Measurements from ENCODE around the gene PSTPIP1. TPM values are rescaled to one million over a fixed set of nuclear protein-coding genes. Genes with fewer than 3 reads are reported as not detected.
A peak's percentile ranks its signal among the peaks of the same experiment; 100 is the strongest.

PSTPIP1 gene
- total RNA-seq, 3 donors from 2014 or later: 2.6 to 11.0 (median 3.9) TPM

DNA sequence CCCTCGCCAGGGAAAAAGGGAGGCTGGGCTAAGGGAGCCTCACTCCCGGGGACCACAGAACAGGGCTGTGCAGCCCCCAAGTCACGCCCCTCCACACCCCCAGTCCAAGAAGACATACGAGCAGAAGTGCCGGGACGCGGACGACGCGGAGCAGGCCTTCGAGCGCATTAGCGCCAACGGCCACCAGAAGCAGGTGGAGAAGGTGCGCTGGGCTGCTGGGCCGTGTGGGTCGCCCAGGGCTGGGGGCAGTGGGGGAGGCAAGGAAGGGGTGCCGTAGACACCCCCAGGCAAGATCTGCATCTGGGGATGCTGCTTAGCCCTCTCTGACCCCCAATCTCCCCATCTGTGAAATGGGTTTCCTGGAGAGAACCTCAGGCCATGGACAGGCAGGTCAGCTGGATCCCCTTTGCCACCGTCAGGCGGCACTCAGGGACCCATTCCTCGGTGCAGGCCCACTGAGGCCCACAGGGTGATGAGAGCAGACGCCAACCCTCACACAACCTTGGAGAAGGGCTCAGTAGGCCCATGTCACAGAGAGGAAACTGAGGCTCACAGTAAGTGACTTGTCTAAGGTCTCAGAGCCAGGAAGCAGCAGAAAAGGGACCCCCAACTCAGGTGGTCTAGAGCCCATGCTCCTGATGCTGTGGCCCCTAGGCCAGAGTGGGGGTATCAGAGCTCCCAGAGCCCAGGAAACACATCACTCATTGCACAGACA, 33.7 kb downstream of the PSTPIP1 start:
- no peak overlapping the region for H3K4me3 ChIP-seq
- no peaks in the 10 kb centered on the region for H3K4me1 ChIP-seq
- no peaks in the 10 kb centered on the region for H3K27me3 ChIP-seq
- intact Hi-C loops (cut with DNase I; ENCODE audit: low total_unique reads): no loop called here
- no peak overlapping the region for H3K27ac ChIP-seq
- TF ChIP-seq POLR2A (IDR thresholded peaks at IDR 0.05) (no peak), CTCF (IDR thresholded peaks at IDR 0.05) (no peak)
- H3K9me3 ChIP-seq: no peaks in the 10 kb centered on the region
- DNase-seq (ENCODE audit: low spot score in 2 of 2): peak in 1 of 2 donors; percentile 25
- no peaks in the 10 kb centered on the region for H3K36me3 ChIP-seq

DNA sequence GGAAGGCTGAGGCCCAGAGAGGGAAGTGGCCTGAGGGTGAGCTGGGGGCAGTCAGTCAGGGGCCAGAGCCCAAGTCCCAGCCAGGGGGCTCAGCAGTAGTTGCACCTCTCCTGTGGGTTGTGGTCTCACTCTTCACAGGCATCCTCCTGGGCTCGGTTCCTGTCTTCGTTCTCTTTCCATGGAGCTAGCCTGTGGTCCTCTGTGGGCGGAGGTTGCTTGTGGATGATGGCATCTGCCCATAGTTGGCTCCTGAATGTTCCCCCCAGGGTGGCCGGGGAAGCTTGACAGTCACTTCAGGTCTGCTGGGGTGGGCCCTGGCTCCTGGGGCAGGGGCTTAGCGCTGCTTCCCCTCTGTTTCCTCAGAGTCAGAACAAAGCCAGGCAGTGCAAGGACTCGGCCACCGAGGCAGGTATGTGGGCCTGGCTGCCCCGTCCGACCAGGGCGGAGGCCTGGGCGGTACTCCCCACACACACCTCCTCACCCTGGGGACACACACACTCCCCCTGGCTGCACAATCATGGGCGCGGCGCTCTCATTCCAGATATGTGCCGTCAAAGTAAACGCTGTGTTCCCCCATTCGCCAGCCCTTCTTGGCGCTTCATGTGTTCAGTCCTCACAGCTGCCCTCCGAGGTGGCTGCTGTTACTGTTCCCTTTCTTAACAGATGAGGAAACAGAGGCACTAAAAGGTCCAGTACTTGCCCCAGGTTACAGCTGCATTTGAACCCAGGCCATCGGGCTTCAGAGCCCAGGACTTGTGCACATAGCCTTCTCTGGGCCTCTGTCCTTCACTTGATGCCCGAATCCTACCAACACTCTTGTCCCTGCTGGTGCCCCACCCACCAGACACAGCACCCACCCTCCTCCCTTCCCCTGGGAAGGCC, 34.5 kb downstream of the PSTPIP1 start:
- no peak for TF ChIP-seq POLR2AphosphoS5 (IDR thresholded peaks at IDR 0.05)
- no peak for TF ChIP-seq POLR2A (IDR thresholded peaks at IDR 0.05)
- TF ChIP-seq CTCF (IDR thresholded peaks at IDR 0.05): no peak
- H3K4me3 ChIP-seq: no peak overlapping the region
- H3K9me3 ChIP-seq: no peaks in the 10 kb centered on the region
- no peaks in the 10 kb centered on the region for H3K27me3 ChIP-seq
- intact Hi-C loops (cut with DNase I; ENCODE audit: low total_unique reads): no loop called here
- H3K4me1 ChIP-seq: no peaks in the 10 kb centered on the region
- peak in 1 of 2 donors; percentile 41 for DNase-seq (ENCODE audit: low spot score in 2 of 2)
- H3K27ac ChIP-seq: no peak overlapping the region
- H3K36me3 ChIP-seq: no peaks in the 10 kb centered on the region

GRCh38 chr15:77030048-77030927, 35.4 kb downstream of the PSTPIP1 start:
- Histone ChIP-seq H3K36me3 (no peaks in the 10 kb centered on the region), H3K4me3 (no peak overlapping the region), H3K4me1 (no peaks in the 10 kb centered on the region), H3K27ac (no peak overlapping the region), H3K27me3 (no peaks in the 10 kb centered on the region), H3K9me3 (no peaks in the 10 kb centered on the region)
- intact Hi-C loops (cut with DNase I; ENCODE audit: low total_unique reads): no loop called here
- no peak for TF ChIP-seq POLR2AphosphoS5 (IDR thresholded peaks at IDR 0.05)
- no peak for TF ChIP-seq CTCF (IDR thresholded peaks at IDR 0.05)
- no peak for TF ChIP-seq POLR2A (IDR thresholded peaks at IDR 0.05)
- DNase-seq (ENCODE audit: low spot score in 2 of 2): no peak

- peak; percentile 15 to 39 for DNase-seq (ENCODE audit: low spot score in 2 of 2)
- Histone ChIP-seq H3K27ac (no peak overlapping the region), H3K9me3 (no peaks in the 10 kb centered on the region), H3K36me3 (no peaks in the 10 kb centered on the region), H3K27me3 (no peaks in the 10 kb centered on the region), H3K4me3 (no peak overlapping the region), H3K4me1 (no peaks in the 10 kb centered on the region)
- no peak for TF ChIP-seq POLR2A (IDR thresholded peaks at IDR 0.05)
- no peak for TF ChIP-seq CTCF (IDR thresholded peaks at IDR 0.05)
- no peak for TF ChIP-seq POLR2AphosphoS5 (IDR thresholded peaks at IDR 0.05)
- intact Hi-C loops (cut with DNase I; ENCODE audit: low total_unique reads): loop anchor here (1.0 kb wide), 1 partner anchor 508 kb away; no protein-coding TSS in a partner anchor
These were observed 36.0 kb downstream of the PSTPIP1 start for GRCh38 chr15:77030928-77031375.

All from breast epithelium (tissue), 4 donors.